ENCODE data around the gene MASTL. TPM values are rescaled to one million over a fixed set of nuclear protein-coding genes. Genes with fewer than 3 reads are reported as not detected.

The MASTL gene
- total RNA-seq, 1 donor from 2014 or later: 9.5 TPM

DNA sequence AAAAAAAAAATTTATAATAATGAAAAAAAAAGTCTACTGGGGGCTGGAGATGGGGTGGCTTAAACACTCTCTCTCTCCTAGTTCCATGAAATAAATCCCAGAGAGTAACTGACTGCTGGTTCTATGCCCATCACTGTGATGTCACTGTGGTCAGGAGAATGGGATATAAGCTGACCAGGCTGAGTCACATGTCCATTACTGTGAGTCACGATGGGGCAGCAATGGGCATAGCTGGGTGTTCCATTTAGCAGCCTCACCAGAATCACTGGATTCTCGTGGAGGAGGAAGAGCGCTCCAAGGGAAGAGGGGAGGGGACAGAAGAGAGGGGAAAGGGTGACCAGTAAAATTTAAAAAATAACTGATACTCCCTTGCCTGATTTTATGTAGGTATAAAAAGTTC, 37.1 kb downstream of the MASTL start:
- TF ChIP-seq, protein P1, sequence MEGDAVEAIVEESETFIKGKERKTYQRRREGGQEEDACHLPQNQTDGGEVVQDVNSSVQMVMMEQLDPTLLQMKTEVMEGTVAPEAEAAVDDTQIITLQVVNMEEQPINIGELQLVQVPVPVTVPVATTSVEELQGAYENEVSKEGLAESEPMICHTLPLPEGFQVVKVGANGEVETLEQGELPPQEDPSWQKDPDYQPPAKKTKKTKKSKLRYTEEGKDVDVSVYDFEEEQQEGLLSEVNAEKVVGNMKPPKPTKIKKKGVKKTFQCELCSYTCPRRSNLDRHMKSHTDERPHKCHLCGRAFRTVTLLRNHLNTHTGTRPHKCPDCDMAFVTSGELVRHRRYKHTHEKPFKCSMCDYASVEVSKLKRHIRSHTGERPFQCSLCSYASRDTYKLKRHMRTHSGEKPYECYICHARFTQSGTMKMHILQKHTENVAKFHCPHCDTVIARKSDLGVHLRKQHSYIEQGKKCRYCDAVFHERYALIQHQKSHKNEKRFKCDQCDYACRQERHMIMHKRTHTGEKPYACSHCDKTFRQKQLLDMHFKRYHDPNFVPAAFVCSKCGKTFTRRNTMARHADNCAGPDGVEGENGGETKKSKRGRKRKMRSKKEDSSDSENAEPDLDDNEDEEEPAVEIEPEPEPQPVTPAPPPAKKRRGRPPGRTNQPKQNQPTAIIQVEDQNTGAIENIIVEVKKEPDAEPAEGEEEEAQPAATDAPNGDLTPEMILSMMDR (IDR thresholded peaks at IDR 0.05; ENCODE audit: insufficient read depth, low read length, severe bottlenecking): no peak
- FAIRE-seq (no peak), DNase-seq (ENCODE audit: low read depth) (peak; percentile 65)
- no peaks in the 10 kb centered on the region for H3K36me3 ChIP-seq (ENCODE audit: control insufficient read depth, insufficient read depth, low read length)
- no peaks in the 10 kb centered on the region for H3K27me3 ChIP-seq (ENCODE audit: control insufficient read depth, insufficient read depth, low read length)
- H3K4me3 ChIP-seq (ENCODE audit: low read depth, low read length): no peak overlapping the region

DNA sequence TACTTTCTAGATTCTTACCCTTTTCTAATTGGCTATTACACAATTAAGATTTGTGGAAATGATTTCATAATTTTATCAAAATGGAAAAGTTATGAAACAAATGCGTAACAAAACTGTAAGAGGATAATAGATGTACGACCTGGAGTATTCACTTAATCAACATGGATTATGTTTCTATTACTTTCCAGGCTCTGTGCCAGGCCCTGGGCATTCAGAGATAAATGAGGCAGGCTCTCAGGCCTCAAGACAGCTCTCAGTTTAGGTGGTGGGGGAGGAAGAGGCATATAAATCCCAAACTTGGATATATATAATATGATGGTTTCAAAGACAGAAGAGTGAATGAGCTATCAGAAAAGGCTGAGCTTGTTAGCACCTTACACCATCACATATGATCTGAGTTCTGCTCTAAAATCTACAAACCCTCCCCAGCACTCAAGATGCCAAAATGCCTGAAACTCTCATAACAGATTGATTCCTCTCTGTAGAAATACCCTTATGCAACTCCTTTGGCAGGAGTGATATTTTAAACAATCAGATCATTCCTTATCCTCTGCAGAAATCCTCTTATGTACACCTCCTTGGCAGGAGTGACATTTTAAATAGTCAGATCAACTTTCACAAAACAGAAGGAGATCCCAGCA, 42.9 kb downstream of the MASTL start:
- FAIRE-seq: no peak
- TF ChIP-seq, protein P1 (IDR thresholded peaks at IDR 0.05; ENCODE audit: insufficient read depth, low read length, severe bottlenecking): no peak

DNA sequence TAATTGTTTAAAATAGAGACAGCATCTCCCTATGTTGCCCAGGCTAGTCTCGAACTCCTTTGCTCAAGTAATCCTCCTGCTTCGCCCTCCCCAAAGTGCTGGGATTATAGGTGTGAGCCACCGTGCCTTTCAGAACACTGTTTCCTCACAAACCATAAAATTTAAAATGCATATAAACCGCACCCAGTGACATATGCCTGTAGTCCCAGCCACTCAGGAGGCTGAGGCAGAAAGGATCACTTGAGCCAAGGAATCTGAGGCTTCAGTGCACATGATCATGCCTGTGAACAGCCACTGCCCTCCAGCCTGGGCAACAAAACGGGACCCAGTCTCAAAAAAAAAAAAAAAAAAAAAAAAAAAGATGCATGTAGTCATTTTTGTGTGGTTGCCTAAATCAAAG, 48.7 kb downstream of the MASTL start:
- Histone ChIP-seq H3K36me3 (ENCODE audit: control insufficient read depth, insufficient read depth, low read length) (peaks cover 8% of the 10 kb centered on the region), H3K4me3 (ENCODE audit: low read depth, low read length) (no peak overlapping the region), H3K27me3 (ENCODE audit: control insufficient read depth, insufficient read depth, low read length) (no peaks in the 10 kb centered on the region)
- TF ChIP-seq, protein P1 (IDR thresholded peaks at IDR 0.05; ENCODE audit: insufficient read depth, low read length, severe bottlenecking): no peak
- FAIRE-seq: no peak
- DNase-seq (ENCODE audit: low read depth): no peak

More for the DNA sequence above, 42.9 kb downstream of the MASTL start:
- Histone ChIP-seq H3K4me3 (ENCODE audit: low read depth, low read length) (no peak overlapping the region), H3K27me3 (ENCODE audit: control insufficient read depth, insufficient read depth, low read length) (no peaks in the 10 kb centered on the region), H3K36me3 (ENCODE audit: control insufficient read depth, insufficient read depth, low read length) (peaks cover 1% of the 10 kb centered on the region)
- no peak for DNase-seq (ENCODE audit: low read depth)

DNA sequence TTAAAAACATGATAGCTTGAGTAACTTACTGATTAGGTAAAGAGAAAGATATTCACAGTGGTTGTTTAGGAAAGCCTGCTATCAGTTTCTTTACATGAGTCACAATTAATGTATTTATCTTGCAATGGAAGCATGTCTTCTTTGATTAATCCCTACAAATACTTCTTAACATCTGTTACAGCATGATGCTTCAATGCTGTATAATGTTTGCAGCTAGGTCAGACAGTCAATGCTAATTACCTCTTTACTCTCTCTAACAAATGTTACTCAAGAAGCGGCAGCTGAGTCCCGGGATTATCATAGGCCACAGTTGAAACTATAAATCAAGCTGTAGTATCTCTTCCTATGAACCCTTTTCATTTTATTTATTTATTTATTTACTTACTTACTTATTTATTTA, 52.2 kb downstream of the MASTL start:
- Histone ChIP-seq H3K36me3 (ENCODE audit: control insufficient read depth, insufficient read depth, low read length) (peaks cover 10% of the 10 kb centered on the region), H3K4me3 (ENCODE audit: low read depth, low read length) (no peak overlapping the region), H3K27me3 (ENCODE audit: control insufficient read depth, insufficient read depth, low read length) (no peaks in the 10 kb centered on the region)
- FAIRE-seq (no peak), DNase-seq (ENCODE audit: low read depth) (no peak)
- TF ChIP-seq, protein P1 (IDR thresholded peaks at IDR 0.05; ENCODE audit: insufficient read depth, low read length, severe bottlenecking): no peak

DNA sequence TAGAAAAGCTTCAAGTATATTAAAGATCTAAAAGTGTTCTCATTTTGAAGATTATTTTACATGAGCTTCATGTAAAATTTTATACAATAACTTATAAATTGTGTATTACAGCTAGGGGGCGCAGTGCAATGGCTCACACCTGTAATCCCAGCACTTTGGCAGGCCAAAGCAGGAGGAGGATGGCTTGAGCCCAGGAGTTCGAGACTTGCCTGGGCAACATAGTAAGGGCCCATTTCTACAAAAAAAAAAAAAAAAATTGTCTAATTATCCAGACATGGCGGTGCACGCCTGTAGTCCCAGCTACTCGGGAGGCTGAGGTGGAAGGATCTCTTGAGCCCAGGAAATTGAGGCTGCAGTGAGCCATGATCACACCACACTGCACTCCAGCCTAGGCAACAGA, 68.8 kb downstream of the MASTL start:
- FAIRE-seq (no peak), DNase-seq (ENCODE audit: low read depth) (peak; percentile 12)
- TF ChIP-seq, protein P1 (IDR thresholded peaks at IDR 0.05; ENCODE audit: insufficient read depth, low read length, severe bottlenecking): peak; percentile 38
- no peaks in the 10 kb centered on the region for H3K36me3 ChIP-seq (ENCODE audit: control insufficient read depth, insufficient read depth, low read length)
- no peaks in the 10 kb centered on the region for H3K27me3 ChIP-seq (ENCODE audit: control insufficient read depth, insufficient read depth, low read length)
- H3K4me3 ChIP-seq (ENCODE audit: low read depth, low read length): no peak overlapping the region
